Kidney (tissue), 14 donors: ENCODE measurements around the gene RASD1. TPM values are rescaled to one million over a fixed set of nuclear protein-coding genes. Genes with fewer than 3 reads are reported as not detected.

Source experiments
- DNase-seq, 5 donors: peaks; one replicate each; pipeline ENCODE4 v3.0.0-alpha.2; 2013 to 2020
- FAIRE-seq: peaks from 2 replicates; lab custom pipeline; 2012; peaks lifted over from hg19 to GRCh38; lab: Jason Lieb, UNC
- H3K27ac ChIP-seq, 2 donors: one replicate each; pipeline ENCODE4 v1.7.0; 2013; ENCODE audit warnings: low read depth in 2 of 2, low read length in 2 of 2, inconsistent platforms in 1 of 2
- H3K27me3 ChIP-seq: one replicate; pipeline ENCODE4 v1.7.1; 2013; ENCODE audit warnings: low read length, inconsistent platforms; ENCODE audit not compliant: control insufficient read depth, insufficient read depth
- H3K36me3 ChIP-seq, 3 donors: one replicate each; pipeline versions ENCODE4 v1.7.0 to v1.7.1; 2013; ENCODE audit warnings: low read length in 3 of 3, control low read depth in 1 of 3, inconsistent platforms in 1 of 3; ENCODE audit not compliant: insufficient read depth in 3 of 3, control insufficient read depth in 2 of 3
- H3K4me1 ChIP-seq, 3 donors: one replicate each; pipeline versions ENCODE4 v1.7.0 to v1.7.1; 2013; ENCODE audit warnings: low read length in 3 of 3, inconsistent platforms in 1 of 3, low read depth in 1 of 3; ENCODE audit not compliant: control insufficient read depth in 2 of 3, insufficient read depth in 2 of 3
- H3K4me3 ChIP-seq, 3 donors: one replicate each; pipeline versions ENCODE4 v1.7.0 to v1.8.1; 2013; ENCODE audit warnings: low read length in 3 of 3, control low read depth in 1 of 3, inconsistent platforms in 1 of 3
- H3K9ac ChIP-seq, 3 donors: one replicate each; pipeline versions ENCODE4 v1.7.0 to v1.7.1; 2013; ENCODE audit warnings: low read length in 3 of 3, control low read depth in 1 of 3, inconsistent platforms in 1 of 3
- H3K9me3 ChIP-seq, 3 donors: one replicate each; pipeline versions ENCODE4 v1.7.0 to v1.7.1; 2013; ENCODE audit warnings: low read length in 3 of 3, control low read depth in 1 of 3, inconsistent platforms in 1 of 3; ENCODE audit not compliant: control insufficient read depth in 2 of 3, insufficient read depth in 1 of 3
- intact Hi-C: fragments of 100-400 bp; cut with DNase I; formaldehyde crosslinking; loops from one replicate; pipeline ENCODE4 v1.11.1; 2022
- polyA plus RNA-seq: library from polyadenylated mRNA; stranded (reverse); fragments of 350-450 nt; fragmentation: Illumina TruSeq; extraction: RNeasy Lipid Tissue Mini Kit (QIAGEN cat#74804); gene quantifications from one replicate; pipeline ENCODE4 v1.2.3, GENCODE V29; 2014; ENCODE audit warnings: low read depth, low replicate concordance; ENCODE audit not compliant: insufficient read depth
- total RNA-seq: library from RNA; stranded (reverse); fragmentation: NEBNext Ultra II Directional; extraction: Animal tissue kit (Norgen Biotek cat#: 25700); gene quantifications from one replicate; pipeline ENCODE4 v1.2.1, GENCODE V29; 2021
- TF ChIP-seq, protein P1 (sequence below): IDR thresholded peaks from 3 replicates; pipeline ENCODE4 v1.5.1; 2012; ENCODE audit warnings: mild to moderate bottlenecking, moderate library complexity, borderline replicate concordance; ENCODE audit not compliant: insufficient read depth; ENCODE audit errors: extremely low read depth
- donor health status: control.
- donor health status: control.
- donor health status: control.
- donor health status: control.
- donor health status: control.
- donor health status: DM: yes; HTN: yes; CAD: no.
- donor health status: Normal renal cell carcinoma (clear cell type).

Gene RASD1
- total and polyA plus RNA-seq, 2 donors from 2014 or later, result 103 to 147 TPM

DNA sequence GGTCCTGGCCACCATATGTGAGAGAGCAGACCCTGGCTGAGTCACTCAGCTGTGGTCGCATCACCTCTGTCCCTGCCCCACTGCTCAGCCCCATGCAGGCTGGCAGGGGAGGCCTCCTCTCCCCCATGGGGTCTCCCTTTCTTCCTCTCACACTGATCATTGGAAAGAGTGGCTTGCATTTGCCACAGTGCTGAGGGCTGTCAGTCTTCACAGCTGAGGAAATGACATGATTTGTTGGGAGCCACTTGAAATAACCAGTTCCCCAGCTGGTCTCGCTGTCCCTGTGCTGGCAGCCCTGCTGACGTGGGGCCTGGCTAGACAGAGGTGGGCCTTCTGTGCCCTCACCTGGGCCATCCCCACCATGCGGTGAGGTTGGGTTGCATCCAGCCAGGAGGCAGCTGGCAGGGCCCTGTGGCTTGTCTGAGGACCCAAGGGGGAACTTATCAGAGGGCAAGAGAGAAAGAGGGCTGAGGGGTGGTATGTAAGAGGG is 49.5 kb downstream of the RASD1 start:
- H3K27ac ChIP-seq, result peak overlapping the region; percentile 71 to 78
- no peaks in the 10 kb centered on the region for H3K27me3 ChIP-seq
- no peaks in the 10 kb centered on the region for H3K9me3 ChIP-seq
- H3K4me1 ChIP-seq, result peaks cover 0 to 32% (median 22%) of the 10 kb centered on the region in 3 donors
- intact Hi-C loops, result no loop called here
- peak overlapping the region in 1 of 3 donors; percentile 17 for H3K9ac ChIP-seq
- H3K4me3 ChIP-seq, result no peak overlapping the region
- DNase-seq (no peak), FAIRE-seq (no peak)
- H3K36me3 ChIP-seq, result no peaks in the 10 kb centered on the region
- TF ChIP-seq, protein P1, sequence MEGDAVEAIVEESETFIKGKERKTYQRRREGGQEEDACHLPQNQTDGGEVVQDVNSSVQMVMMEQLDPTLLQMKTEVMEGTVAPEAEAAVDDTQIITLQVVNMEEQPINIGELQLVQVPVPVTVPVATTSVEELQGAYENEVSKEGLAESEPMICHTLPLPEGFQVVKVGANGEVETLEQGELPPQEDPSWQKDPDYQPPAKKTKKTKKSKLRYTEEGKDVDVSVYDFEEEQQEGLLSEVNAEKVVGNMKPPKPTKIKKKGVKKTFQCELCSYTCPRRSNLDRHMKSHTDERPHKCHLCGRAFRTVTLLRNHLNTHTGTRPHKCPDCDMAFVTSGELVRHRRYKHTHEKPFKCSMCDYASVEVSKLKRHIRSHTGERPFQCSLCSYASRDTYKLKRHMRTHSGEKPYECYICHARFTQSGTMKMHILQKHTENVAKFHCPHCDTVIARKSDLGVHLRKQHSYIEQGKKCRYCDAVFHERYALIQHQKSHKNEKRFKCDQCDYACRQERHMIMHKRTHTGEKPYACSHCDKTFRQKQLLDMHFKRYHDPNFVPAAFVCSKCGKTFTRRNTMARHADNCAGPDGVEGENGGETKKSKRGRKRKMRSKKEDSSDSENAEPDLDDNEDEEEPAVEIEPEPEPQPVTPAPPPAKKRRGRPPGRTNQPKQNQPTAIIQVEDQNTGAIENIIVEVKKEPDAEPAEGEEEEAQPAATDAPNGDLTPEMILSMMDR, result no peak

DNA sequence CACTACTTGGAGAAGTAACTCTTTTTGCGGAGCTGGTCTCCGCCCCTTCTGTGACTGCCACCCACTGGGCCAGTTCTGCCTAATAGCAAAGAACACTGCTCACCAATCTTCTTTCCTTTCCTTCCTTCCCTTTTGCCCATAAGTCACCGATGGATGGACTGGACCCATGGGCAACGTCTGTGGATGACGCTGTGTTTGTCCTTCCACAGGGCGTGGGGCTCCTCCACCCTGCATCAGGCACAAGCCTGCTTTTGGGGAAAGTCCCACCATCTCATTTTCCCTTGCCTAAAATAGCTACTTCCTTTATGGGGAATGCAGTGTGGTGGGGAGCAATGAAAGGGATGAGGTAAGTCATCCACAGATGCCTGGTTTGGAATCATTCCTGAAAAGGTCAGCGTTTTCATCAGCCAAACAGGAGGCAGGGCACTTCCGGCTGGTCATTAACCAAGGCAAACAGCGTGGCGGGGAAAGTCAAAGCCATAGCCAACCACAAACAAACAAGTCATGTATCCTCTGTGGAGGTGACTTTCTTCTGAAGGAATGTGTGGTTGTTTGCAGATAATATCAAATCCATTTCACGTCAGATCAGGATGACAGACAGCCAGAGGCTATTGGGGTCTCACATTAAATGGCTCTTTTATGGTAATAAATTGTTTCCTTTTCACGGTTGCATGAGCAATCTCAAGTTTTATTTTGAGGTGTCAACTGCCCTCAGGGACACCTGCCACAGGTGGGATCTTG is 50.1 kb downstream of the RASD1 start:
- Histone ChIP-seq H3K9ac (peak overlapping the region in 1 of 3 donors; percentile 52), H3K4me1 (peaks cover 0 to 34% (median 22%) of the 10 kb centered on the region in 3 donors), H3K9me3 (no peaks in the 10 kb centered on the region), H3K27ac (peak overlapping the region; percentile 71 to 78), H3K4me3 (peak overlapping the region in 1 of 3 donors; percentile 21), H3K27me3 (no peaks in the 10 kb centered on the region), H3K36me3 (no peaks in the 10 kb centered on the region)
- TF ChIP-seq, protein P1, result no peak
- intact Hi-C loops, result no loop called here
- FAIRE-seq, result no peak
- peak; percentile 55 to 91 (median 83) for DNase-seq

DNA sequence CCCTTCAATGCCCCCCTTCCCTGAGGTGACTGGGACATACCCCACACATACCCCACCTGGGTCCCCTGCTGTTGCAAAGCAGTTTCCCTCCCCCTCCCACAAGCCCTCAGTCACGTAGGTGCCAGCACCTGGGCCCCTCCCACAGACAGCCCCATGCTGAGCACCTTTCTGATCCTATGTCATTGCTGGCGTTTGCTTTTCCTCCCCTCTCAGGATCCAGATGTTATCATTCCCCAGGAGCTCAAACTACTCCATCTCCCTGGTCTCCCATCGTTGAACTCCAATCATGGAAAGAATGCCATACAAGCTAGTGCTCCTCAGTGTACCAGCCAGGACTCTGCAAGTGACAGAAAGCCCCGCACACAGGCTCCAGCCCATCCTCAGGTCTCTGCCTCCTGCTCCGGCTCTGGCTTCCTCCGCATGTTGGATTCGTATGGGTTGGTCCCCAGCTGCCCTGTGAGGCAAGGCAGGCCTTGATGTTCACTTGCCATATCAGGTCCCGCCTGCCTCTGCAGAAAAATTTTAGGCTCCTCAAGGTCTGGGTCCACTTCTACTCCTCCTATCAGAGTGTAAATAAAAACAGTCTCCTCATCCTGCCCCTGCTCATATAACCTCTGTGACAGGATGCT is 50.8 kb downstream of the RASD1 start:
- Histone ChIP-seq H3K9me3 (no peaks in the 10 kb centered on the region), H3K4me1 (peaks cover 0 to 34% (median 22%) of the 10 kb centered on the region in 3 donors), H3K27me3 (no peaks in the 10 kb centered on the region), H3K36me3 (no peaks in the 10 kb centered on the region), H3K27ac (peak overlapping the region; percentile 71), H3K9ac (peak overlapping the region in 1 of 3 donors; percentile 52), H3K4me3 (peak overlapping the region in 1 of 3 donors; percentile 9)
- TF ChIP-seq, protein P1, result no peak
- FAIRE-seq, result no peak
- DNase-seq, result peak in 2 of 5 donors; percentile 24 to 29
- intact Hi-C loops, result no loop called here

Other genes starting within 250 kb of the RASD1 start
- 48.1 TPM for gene COPS3, start 215.1 kb downstream of the RASD1 start, total RNA-seq
- 46.9 TPM for gene COPS3, start 215.1 kb downstream of the RASD1 start, polyA plus RNA-seq
- 2.8 TPM for gene NT5M, start 193.0 kb downstream of the RASD1 start, total RNA-seq
- 10.0 TPM for gene NT5M, start 193.0 kb downstream of the RASD1 start, polyA plus RNA-seq
- gene MED9, start 19.4 kb downstream of the RASD1 start, total RNA-seq, result 20.8 TPM
- gene MED9, start 19.4 kb downstream of the RASD1 start, polyA plus RNA-seq, result 24.5 TPM
- 36.8 TPM for gene PEMT, start 95.3 kb upstream of the RASD1 start, total RNA-seq
- gene PEMT, start 95.3 kb upstream of the RASD1 start, polyA plus RNA-seq, result 52.1 TPM
- gene RAI1, start 185.1 kb upstream of the RASD1 start, total RNA-seq, result 50.5 TPM
- 6.7 TPM for gene RAI1, start 185.1 kb upstream of the RASD1 start, polyA plus RNA-seq